GM15510 (cell line): Measurements from ENCODE around the gene XBP1.

ENCODE experiments used
- POLR2A ChIP-seq: IDR thresholded peaks from 3 replicates; pipeline ENCODE4 v1.6.1; 2011; ENCODE audit warnings: borderline replicate concordance; ENCODE audit not compliant: insufficient read length; ENCODE audit errors: extremely low read depth

XBP1 gene

GRCh38 chr22:28819253-28820096, 19.1 kb upstream of the XBP1 start:
- no peak for TF ChIP-seq POLR2A

GRCh38 chr22:28817919-28818859, 17.8 kb upstream of the XBP1 start:
- TF ChIP-seq POLR2A, result no peak

DNA sequence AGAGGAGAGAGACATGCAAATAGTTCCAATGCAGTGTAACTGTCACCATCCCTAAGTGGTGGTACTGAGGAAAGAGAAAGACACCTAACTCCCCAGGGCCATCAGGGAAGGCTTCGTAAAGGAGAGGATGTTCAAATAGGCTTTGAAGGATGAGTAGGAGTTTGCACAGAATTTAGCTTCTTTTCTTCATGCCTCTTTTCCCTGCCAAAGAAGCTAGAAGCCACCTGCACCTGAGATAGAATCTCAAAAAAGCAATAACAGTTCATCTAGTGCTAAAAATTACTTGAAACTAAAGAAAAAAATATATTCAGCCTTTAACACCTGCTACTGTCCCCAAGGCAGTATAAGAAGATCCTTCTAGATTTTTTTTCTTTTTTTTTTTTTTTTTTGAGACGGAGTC, 16.7 kb upstream of the XBP1 start:
- no peak for TF ChIP-seq POLR2A

- no peak for TF ChIP-seq POLR2A
Measured at GRCh38 chr22:28815729-28816128, 15.4 kb upstream of the XBP1 start.

DNA sequence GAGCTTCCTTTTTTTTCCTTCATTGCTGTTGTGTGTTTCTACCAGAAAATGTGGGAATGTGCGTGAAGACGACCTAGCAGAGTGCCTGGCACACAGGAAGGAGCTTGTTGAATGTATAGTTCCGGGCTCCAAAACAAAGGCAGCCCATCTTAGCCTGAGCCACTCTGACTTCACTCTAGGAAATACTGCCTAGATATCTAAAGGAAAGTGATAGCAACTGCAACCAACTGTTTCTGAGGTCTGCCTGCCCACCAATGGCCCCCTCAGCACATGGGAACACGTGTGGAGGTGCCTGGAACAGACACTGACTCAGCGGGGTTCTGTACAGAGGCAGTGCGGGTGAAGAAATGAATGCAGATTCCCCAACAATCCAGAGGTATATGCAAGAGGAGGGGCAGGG, 14.7 kb upstream of the XBP1 start:
- no peak for TF ChIP-seq POLR2A

- TF ChIP-seq POLR2A, result no peak
Measured at GRCh38 chr22:28813772-28814518, 13.6 kb upstream of the XBP1 start.

GRCh38 chr22:28812516-28812915, 12.1 kb upstream of the XBP1 start:
- TF ChIP-seq POLR2A, result no peak

GRCh38 chr22:28810821-28811491, 10.6 kb upstream of the XBP1 start:
- TF ChIP-seq POLR2A, result no peak

- TF ChIP-seq POLR2A, result no peak
Measured at GRCh38 chr22:28808716-28809355, 8.5 kb upstream of the XBP1 start.

GRCh38 chr22:28802595-28803123, 2.3 kb upstream of the XBP1 start:
- TF ChIP-seq POLR2A, result no peak

DNA sequence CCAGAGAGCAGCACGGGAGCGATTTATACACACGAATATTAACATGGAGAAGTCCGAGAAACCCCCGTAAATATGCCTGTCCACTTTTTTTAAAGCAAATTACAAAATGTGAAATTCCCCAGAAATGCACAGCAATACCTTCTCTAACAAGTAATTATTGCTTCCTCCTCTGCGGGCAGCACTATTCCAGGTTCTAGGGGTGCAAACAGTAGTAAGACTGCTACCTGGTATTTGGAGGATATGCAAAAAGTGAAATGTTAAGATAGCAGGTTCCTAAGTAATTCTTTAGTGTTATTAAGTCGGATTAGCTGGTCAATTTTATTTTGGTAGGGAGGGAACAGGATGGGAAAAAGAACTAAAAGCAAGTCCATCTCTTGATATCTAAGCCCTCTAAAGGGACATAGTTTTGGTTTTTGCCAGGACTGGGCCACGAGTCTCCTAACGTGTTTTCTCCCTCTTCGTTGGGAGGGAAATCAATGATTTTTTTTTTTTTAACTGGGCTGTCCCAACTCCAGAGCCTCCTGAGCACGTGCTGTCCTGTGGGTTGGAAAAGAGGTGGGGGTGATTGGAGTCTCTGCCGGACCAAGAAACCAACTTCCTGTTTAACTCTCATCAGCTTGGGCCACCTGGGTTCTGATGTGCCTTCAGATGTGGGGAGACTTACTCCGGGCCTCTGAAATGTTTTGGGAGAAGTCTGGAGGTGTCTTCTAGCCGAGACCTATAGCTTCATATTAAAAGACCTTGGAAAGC, 1.7 kb upstream of the XBP1 start:
- TF ChIP-seq POLR2A, result no peak

GRCh38 chr22:28799606-28800307, 612 bp downstream of the XBP1 start:
- TF ChIP-seq POLR2A, result no peak
